HFF-Myc (cell line): Measurements from ENCODE around the gene CLEC5A.

Source experiments
- DNase-seq: peaks from one replicate; pipeline ENCODE4 v3.0.0-alpha.2; 2011; ENCODE audit warnings: low read depth; ENCODE audit errors: extremely low read depth
- H3K4me3 ChIP-seq: replicated peaks from 2 replicates; pipeline ENCODE4 v1.5.1; 2011; ENCODE audit warnings: low read depth, mild to moderate bottlenecking, control low read depth, low read length
- CTCF ChIP-seq: IDR thresholded peaks from 2 replicates; pipeline ENCODE4 v1.5.1; 2012; ENCODE audit warnings: mild to moderate bottlenecking, low read depth, low read length, control low read depth; ENCODE audit errors: missing control alignments

CLEC5A gene

GRCh38 chr7:141930211-141930610, 16.6 kb downstream of the CLEC5A start:
- no peak overlapping the region for H3K4me3 ChIP-seq
- DNase-seq: no peak
- TF ChIP-seq CTCF: no peak

DNA sequence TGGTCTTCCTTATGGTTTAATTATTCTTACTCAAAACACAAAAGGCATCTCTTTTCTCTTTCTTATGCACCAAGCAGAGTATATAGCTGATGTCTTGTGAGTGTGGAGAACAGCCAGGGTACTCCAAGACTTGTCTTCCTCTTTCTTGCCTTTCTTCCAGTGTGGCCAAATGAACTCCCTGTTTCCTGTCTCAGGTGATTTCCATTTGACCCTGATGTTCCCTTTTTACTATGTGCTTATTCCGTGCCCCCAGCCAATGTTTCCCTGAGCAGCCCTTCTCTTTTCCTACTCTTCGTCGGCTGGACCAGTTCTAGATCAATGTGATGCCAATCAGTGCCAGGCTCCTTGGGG, 18.0 kb downstream of the CLEC5A start:
- H3K4me3 ChIP-seq: no peak overlapping the region
- no peak for TF ChIP-seq CTCF
- DNase-seq: no peak

- no peak overlapping the region for H3K4me3 ChIP-seq
- TF ChIP-seq CTCF: no peak
- no peak for DNase-seq
These were observed 18.5 kb downstream of the CLEC5A start for GRCh38 chr7:141928146-141928844.

GRCh38 chr7:141920281-141920680, 26.5 kb downstream of the CLEC5A start:
- TF ChIP-seq CTCF: no peak
- H3K4me3 ChIP-seq: no peak overlapping the region
- no peak for DNase-seq

GRCh38 chr7:141916099-141916498, 30.7 kb downstream of the CLEC5A start, which contains the start of gene OR9A4:
Gene OR9A4 (plus strand): TSS chr7:141916399. CDS start chr7:141918876, 2,477 bp downstream.
- DNase-seq: no peak
- no peak within 1 kb of the TSS for H3K4me3 ChIP-seq
- no peak for TF ChIP-seq CTCF

- TF ChIP-seq CTCF: no peak
- H3K4me3 ChIP-seq: no peak overlapping the region
- DNase-seq: no peak
These were observed 31.2 kb downstream of the CLEC5A start for GRCh38 chr7:141915565-141915964.

DNA sequence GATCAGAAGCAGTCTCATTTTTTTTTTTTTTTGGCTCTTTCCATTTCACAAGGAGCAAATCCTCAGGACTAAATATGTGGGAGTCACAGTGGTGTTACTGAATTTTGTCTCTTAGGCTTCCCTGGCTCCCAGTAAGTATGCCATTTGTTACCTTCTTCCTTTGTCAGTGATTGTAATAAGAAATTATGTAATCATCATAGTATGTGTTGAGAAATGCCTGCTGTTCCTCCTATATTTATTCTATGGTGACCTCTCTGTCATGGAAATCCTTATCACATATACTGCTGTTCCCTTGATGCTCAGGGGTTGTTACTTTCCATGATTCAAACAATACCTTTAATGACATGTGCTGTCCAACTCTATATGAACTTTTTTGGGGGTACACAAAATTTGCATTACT, 35.4 kb downstream of the CLEC5A start:
- no peak overlapping the region for H3K4me3 ChIP-seq
- DNase-seq: no peak
- no peak for TF ChIP-seq CTCF
